ENCODE data around the gene DGKD. TPM values are rescaled to one million over a fixed set of nuclear protein-coding genes. Genes with fewer than 3 reads are reported as not detected.

DGKD gene
- total and polyA plus RNA-seq, 4 donors, result 8.9 to 250 (median 68.3) TPM

DNA sequence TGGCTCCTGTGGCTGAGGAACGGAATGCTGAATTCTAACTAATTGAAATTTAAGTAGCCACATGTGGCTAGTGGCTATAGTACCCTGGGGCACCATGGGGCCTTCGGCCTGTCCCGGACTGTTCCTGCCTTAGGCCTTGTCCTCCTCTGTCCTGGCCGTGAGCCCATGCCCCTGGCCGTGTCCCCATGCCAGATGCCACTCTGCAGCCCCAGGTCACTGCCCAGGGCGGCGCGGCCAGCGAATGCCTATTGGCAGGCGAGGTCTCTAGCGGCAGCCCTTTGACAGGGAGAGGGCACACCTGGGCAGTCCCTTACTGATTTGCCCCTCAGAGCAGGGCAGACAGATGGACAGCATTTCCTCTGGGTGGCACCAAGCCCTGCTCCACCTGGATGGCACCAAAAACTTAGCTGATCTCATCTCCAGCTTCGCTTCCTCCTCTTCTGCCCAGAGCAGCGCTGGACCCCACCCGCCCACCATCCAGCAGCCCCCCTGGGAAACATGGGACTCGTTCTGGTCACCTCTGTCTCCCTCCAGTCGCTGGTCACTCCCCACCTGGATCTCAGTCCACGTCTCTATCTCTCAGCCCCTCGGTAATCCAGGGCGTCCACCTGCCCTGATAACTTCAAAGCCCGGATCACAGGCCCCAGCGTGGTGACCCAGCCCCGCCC, 1.1 kb upstream of the DGKD start:
- no peak overlapping the region for H3K4me3 ChIP-seq (ENCODE audit: low read length in 2 of 2)
- ATAC-seq (ENCODE audit: low FRiP score) (no peak), DNase-seq (no peak)
- H3K9me3 ChIP-seq (ENCODE audit: control insufficient read depth, low read length), result no peaks in the 10 kb centered on the region
- WGBS, 2 donors, result 86 to 88% methylated on average over 22 of the region's 22 CpGs
- H3K36me3 ChIP-seq (ENCODE audit: control insufficient read depth in 1 of 2, insufficient read depth in 2 of 2, low read length in 1 of 2), result no peaks in the 10 kb centered on the region
- no peak overlapping the region for H3K27ac ChIP-seq (ENCODE audit: low read depth in 1 of 2, low read length in 2 of 2)
- intact Hi-C loops (cut with DNase I), result loop anchor here in 1 of 2 donors (5.0 kb wide), 2 partner anchors 34 to 89 kb away; no protein-coding TSS in a partner anchor
- no peaks in the 10 kb centered on the region for H3K27me3 ChIP-seq (ENCODE audit: control insufficient read depth in 1 of 2, insufficient read depth in 2 of 2, low read length in 1 of 2)
- H3K4me1 ChIP-seq (ENCODE audit: control insufficient read depth in 1 of 2, insufficient read depth in 2 of 2, low read length in 2 of 2), result no peaks in the 10 kb centered on the region

DNA sequence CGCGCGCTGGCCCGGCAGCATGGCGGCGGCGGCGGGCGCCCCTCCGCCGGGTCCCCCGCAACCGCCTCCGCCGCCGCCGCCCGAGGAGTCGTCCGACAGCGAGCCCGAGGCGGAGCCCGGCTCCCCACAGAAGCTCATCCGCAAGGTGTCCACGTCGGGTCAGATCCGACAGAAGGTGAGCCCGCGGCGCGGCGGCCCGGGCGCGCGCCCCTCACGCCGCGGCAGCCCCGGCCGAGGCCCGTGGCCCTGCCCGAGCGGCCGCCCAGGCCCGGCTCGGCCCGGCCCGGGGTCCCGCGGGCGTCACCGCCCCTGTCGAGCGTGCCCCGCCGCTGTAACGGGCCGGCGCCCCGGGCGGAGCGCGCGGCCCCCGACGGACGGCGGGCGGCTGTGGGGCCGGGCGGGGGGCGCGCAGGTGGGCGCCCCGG, 218 bp downstream of the DGKD start:
- intact Hi-C loops (cut with DNase I), result loop anchor here (2.0 to 5.0 kb wide), 3 partner anchors 33 to 88 kb away; no protein-coding TSS in a partner anchor
- H3K27me3 ChIP-seq (ENCODE audit: control insufficient read depth in 1 of 2, insufficient read depth in 2 of 2, low read length in 1 of 2), result no peaks in the 10 kb centered on the region
- DNase-seq (peak in 1 of 2 donors; percentile 63), ATAC-seq (ENCODE audit: low FRiP score) (no peak)
- no peaks in the 10 kb centered on the region for H3K4me1 ChIP-seq (ENCODE audit: control insufficient read depth in 1 of 2, insufficient read depth in 2 of 2, low read length in 2 of 2)
- no peak overlapping the region for H3K27ac ChIP-seq (ENCODE audit: low read depth in 1 of 2, low read length in 2 of 2)
- H3K9me3 ChIP-seq (ENCODE audit: control insufficient read depth, low read length), result no peaks in the 10 kb centered on the region
- no peaks in the 10 kb centered on the region for H3K36me3 ChIP-seq (ENCODE audit: control insufficient read depth in 1 of 2, insufficient read depth in 2 of 2, low read length in 1 of 2)
- peak overlapping the region; percentile 99 for H3K4me3 ChIP-seq (ENCODE audit: low read length in 2 of 2)
- WGBS, 2 donors, result 0% methylated on average over 29 to 77 of the region's 77 CpGs

DNA sequence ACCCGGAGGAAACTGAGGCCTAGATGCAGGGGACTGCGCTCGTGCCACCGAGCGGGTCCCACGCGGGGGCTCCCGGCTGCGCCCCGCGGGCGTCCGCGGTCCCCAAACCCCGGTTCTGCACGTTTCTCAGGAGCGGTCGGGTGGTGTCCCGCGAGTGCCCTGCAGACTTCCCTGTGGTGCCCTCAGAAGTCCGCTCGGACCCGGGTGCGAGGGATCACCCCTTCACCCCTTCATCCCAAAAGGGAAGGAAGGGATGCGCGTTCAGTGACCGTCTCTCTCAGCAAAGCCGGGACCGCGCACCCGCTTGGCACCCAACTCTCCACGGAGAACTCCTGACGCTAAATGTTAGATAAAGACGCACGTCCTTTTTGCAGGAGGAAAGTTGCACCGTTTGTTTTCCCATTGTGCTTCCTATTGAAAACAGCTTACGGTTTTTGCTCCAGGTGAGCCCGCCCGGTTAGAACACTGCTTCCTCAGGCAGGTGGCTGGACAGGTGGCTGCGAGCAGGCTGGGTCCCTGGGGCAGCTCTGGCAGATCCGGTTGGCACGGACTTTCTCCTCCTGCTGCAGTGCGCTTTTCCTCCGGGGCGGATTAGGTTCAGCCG, 779 bp downstream of the DGKD start:
- intact Hi-C loops (cut with DNase I), result loop anchor here (2.0 to 5.0 kb wide), 3 partner anchors 32 to 88 kb away; no protein-coding TSS in a partner anchor
- no peak for ATAC-seq (ENCODE audit: low FRiP score)
- Histone ChIP-seq H3K9me3 (ENCODE audit: control insufficient read depth, low read length) (no peaks in the 10 kb centered on the region), H3K4me3 (ENCODE audit: low read length in 2 of 2) (peak overlapping the region; percentile 99), H3K36me3 (ENCODE audit: control insufficient read depth in 1 of 2, insufficient read depth in 2 of 2, low read length in 1 of 2) (no peaks in the 10 kb centered on the region), H3K27me3 (ENCODE audit: control insufficient read depth in 1 of 2, insufficient read depth in 2 of 2, low read length in 1 of 2) (no peaks in the 10 kb centered on the region), H3K27ac (ENCODE audit: low read depth in 1 of 2, low read length in 2 of 2) (no peak overlapping the region), H3K4me1 (ENCODE audit: control insufficient read depth in 1 of 2, insufficient read depth in 2 of 2, low read length in 2 of 2) (no peaks in the 10 kb centered on the region)
- 1% methylated on average over 38 to 46 of the region's 46 CpGs for WGBS, 2 donors
- peak in 1 of 2 donors; percentile 66 for DNase-seq

DNA sequence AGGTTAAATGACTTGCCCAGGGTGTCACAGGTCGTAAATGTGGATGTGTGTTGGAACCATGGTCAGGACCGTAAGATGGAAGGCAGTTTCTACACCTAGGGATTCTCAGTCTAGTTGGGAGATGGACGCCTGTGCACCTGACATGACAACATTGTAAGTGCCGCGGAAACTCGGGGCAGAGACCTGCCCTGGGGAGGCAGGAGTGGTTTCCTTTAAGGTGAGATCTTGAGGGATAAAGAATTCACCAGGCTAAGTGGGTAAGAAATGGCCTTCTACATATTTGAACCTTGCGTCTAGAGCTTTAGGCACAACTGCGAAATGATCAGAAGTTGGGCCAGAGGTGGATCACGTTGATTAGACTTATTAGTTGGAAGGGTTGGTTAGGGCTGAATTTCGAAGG, 1.6 kb downstream of the DGKD start:
- Histone ChIP-seq H3K27me3 (ENCODE audit: control insufficient read depth in 1 of 2, insufficient read depth in 2 of 2, low read length in 1 of 2) (no peaks in the 10 kb centered on the region), H3K27ac (ENCODE audit: low read depth in 1 of 2, low read length in 2 of 2) (no peak overlapping the region), H3K36me3 (ENCODE audit: control insufficient read depth in 1 of 2, insufficient read depth in 2 of 2, low read length in 1 of 2) (no peaks in the 10 kb centered on the region), H3K4me3 (ENCODE audit: low read length in 2 of 2) (no peak overlapping the region), H3K4me1 (ENCODE audit: control insufficient read depth in 1 of 2, insufficient read depth in 2 of 2, low read length in 2 of 2) (no peaks in the 10 kb centered on the region), H3K9me3 (ENCODE audit: control insufficient read depth, low read length) (no peaks in the 10 kb centered on the region)
- ATAC-seq (ENCODE audit: low FRiP score) (no peak), DNase-seq (no peak)
- intact Hi-C loops (cut with DNase I), result loop anchor here in 1 of 2 donors (2.0 kb wide), 1 partner anchor 87 kb away; no protein-coding TSS in a partner anchor
- 93 to 94% methylated on average over 10 of the region's 10 CpGs for WGBS, 2 donors

DNA sequence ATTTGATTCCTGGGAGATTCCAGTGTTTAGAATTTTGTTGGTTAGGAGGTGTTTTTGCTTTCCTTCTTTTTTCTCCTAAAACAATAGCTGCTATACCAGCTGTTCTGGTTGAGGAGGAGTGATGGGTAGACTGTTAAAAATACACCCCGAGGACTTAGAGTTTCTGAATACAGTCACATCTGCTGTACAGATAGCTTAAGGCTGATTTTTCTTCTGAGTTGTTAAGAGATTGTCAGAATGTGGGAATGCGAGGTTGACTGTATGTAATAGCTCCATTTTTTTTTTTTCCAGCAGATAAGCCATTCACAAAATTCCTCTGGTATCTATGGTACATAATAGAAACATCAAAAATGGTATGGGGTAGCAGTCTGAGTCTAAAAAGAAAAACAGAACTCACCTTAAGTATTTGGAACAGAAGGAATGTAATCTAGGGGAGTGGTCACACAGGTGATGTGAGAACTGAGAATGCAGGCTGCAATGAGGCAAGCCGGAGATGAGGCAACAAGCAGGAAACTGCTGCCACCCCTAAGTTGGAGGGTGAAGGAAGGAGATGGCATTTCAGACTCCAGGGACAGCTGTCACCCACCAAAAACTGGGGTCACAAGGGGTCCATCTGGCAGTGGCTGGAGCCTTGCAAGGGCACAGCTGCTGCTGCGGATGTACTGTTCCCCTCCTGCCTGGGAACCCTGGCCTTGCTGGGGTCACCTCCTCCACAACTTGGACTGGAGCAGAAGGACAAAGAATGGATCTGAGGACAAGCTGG, 2.4 kb downstream of the DGKD start:
- Histone ChIP-seq H3K27ac (ENCODE audit: low read depth in 1 of 2, low read length in 2 of 2) (no peak overlapping the region), H3K4me3 (ENCODE audit: low read length in 2 of 2) (no peak overlapping the region), H3K4me1 (ENCODE audit: control insufficient read depth in 1 of 2, insufficient read depth in 2 of 2, low read length in 2 of 2) (no peaks in the 10 kb centered on the region), H3K9me3 (ENCODE audit: control insufficient read depth, low read length) (no peaks in the 10 kb centered on the region), H3K27me3 (ENCODE audit: control insufficient read depth in 1 of 2, insufficient read depth in 2 of 2, low read length in 1 of 2) (no peaks in the 10 kb centered on the region), H3K36me3 (ENCODE audit: control insufficient read depth in 1 of 2, insufficient read depth in 2 of 2, low read length in 1 of 2) (no peaks in the 10 kb centered on the region)
- DNase-seq (no peak), ATAC-seq (ENCODE audit: low FRiP score) (no peak)
- intact Hi-C loops (cut with DNase I), result no loop called here
- WGBS, 2 donors, result 55 to 64% methylated on average over 4 of the region's 4 CpGs

DNA sequence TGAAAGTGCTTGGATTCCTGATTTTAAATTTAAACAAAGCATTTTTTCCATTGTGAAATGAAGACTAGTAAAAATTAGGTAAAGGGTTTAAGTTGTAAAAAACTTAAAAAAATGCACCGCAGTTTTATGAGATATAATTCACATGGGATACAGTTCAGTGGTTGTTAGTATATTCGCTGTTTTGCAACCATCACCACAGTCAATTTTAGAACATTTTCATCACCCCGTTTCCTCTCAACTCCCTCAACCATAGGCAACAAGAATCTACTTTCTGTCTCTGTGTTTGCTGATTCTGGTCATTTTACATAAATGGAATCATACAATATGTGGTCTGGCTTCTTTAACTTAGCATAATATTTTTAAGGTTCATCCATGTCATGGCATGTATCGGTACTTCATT, 4.0 kb downstream of the DGKD start:
- Histone ChIP-seq H3K27me3 (ENCODE audit: control insufficient read depth in 1 of 2, insufficient read depth in 2 of 2, low read length in 1 of 2) (no peaks in the 10 kb centered on the region), H3K4me3 (ENCODE audit: low read length in 2 of 2) (no peak overlapping the region), H3K4me1 (ENCODE audit: control insufficient read depth in 1 of 2, insufficient read depth in 2 of 2, low read length in 2 of 2) (no peaks in the 10 kb centered on the region), H3K9me3 (ENCODE audit: control insufficient read depth, low read length) (no peaks in the 10 kb centered on the region), H3K27ac (ENCODE audit: low read depth in 1 of 2, low read length in 2 of 2) (no peak overlapping the region), H3K36me3 (ENCODE audit: control insufficient read depth in 1 of 2, insufficient read depth in 2 of 2, low read length in 1 of 2) (no peaks in the 10 kb centered on the region)
- intact Hi-C loops (cut with DNase I), result no loop called here
- DNase-seq (no peak), ATAC-seq (ENCODE audit: low FRiP score) (no peak)
- WGBS, 2 donors, result 75 to 81% methylated on average over 4 of the region's 4 CpGs

DNA sequence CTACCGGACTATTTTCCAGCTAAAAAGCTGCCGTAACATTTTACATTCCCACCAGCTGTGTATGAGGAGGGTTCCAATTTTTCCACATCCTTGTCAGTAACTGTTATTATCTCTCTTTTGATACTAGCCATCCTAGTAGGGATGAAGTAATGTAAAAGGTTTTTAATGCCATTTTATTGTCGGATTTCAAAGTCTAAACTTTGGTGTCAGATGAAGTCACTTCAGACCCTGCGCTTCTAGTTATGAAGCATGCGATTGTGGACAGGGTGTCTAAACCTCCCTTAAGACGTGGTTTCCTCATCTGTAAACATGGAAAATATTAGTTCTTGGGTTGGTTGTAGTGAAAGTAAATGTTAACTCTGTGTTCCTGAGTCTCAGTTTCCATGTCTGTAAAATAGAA, 4.7 kb downstream of the DGKD start:
- no peaks in the 10 kb centered on the region for H3K27me3 ChIP-seq (ENCODE audit: control insufficient read depth in 1 of 2, insufficient read depth in 2 of 2, low read length in 1 of 2)
- ATAC-seq (ENCODE audit: low FRiP score), result no peak
- H3K4me3 ChIP-seq (ENCODE audit: low read length in 2 of 2), result no peak overlapping the region
- no peak for DNase-seq
- H3K27ac ChIP-seq (ENCODE audit: low read depth in 1 of 2, low read length in 2 of 2), result no peak overlapping the region
- no peaks in the 10 kb centered on the region for H3K36me3 ChIP-seq (ENCODE audit: control insufficient read depth in 1 of 2, insufficient read depth in 2 of 2, low read length in 1 of 2)
- intact Hi-C loops (cut with DNase I), result no loop called here
- H3K4me1 ChIP-seq (ENCODE audit: control insufficient read depth in 1 of 2, insufficient read depth in 2 of 2, low read length in 2 of 2), result no peaks in the 10 kb centered on the region
- H3K9me3 ChIP-seq (ENCODE audit: control insufficient read depth, low read length), result no peaks in the 10 kb centered on the region
- WGBS, 2 donors, result 87 to 92% methylated on average over 6 of the region's 6 CpGs

DNA sequence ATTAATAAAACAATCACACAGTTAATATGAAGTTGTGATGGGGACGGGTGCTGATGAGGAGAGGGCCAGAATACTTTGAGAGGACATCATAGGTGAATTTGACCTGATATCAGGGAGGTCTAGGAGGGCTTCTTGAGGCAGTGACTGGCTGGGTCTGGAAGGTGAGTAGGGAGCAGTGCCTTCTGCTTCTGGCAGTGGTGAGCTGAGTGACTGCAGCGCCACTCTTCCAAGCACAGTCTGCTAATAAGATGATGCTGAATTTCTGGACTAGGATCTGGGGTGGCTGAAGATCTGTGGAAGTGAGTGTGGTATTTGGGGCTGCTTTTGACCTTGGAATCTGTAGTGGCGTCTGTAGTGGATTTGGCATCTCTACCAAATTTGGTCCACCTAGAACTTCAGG, 5.5 kb downstream of the DGKD start:
- DNase-seq, result no peak
- intact Hi-C loops (cut with DNase I), result no loop called here
- Histone ChIP-seq H3K36me3 (ENCODE audit: control insufficient read depth in 1 of 2, insufficient read depth in 2 of 2, low read length in 1 of 2) (no peaks in the 10 kb centered on the region), H3K9me3 (ENCODE audit: control insufficient read depth, low read length) (no peaks in the 10 kb centered on the region), H3K4me1 (ENCODE audit: control insufficient read depth in 1 of 2, insufficient read depth in 2 of 2, low read length in 2 of 2) (no peaks in the 10 kb centered on the region), H3K4me3 (ENCODE audit: low read length in 2 of 2) (no peak overlapping the region), H3K27ac (ENCODE audit: low read depth in 1 of 2, low read length in 2 of 2) (no peak overlapping the region), H3K27me3 (ENCODE audit: control insufficient read depth in 1 of 2, insufficient read depth in 2 of 2, low read length in 1 of 2) (no peaks in the 10 kb centered on the region)
- 92 to 95% methylated on average over 3 of the region's 3 CpGs for WGBS, 2 donors
- ATAC-seq (ENCODE audit: low FRiP score), result no peak

Measured in aorta (tissue), 5 donors.